ENCODE measurements around the gene GOLT1A.

DNA sequence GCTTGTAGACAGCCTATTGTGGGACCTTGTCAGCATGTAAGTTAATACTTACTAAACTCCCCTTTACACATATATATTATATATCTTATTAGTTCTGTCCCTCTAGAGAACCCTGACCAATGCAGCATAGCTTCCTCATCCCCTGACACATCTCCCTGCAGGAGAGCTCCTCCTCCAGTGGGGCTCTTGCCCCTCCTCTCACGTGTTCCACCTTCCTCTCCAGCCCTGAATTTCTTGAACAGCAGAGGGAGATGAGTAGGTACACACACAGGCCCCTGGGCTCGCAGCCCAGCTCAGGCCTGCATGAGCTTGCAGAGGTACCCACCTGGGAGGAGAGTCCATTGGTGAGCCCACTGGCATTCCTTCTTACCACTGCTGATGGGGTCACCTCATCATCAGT lies 27.3 kb upstream of the GOLT1A start:
- TF ChIP-seq, protein P1, sequence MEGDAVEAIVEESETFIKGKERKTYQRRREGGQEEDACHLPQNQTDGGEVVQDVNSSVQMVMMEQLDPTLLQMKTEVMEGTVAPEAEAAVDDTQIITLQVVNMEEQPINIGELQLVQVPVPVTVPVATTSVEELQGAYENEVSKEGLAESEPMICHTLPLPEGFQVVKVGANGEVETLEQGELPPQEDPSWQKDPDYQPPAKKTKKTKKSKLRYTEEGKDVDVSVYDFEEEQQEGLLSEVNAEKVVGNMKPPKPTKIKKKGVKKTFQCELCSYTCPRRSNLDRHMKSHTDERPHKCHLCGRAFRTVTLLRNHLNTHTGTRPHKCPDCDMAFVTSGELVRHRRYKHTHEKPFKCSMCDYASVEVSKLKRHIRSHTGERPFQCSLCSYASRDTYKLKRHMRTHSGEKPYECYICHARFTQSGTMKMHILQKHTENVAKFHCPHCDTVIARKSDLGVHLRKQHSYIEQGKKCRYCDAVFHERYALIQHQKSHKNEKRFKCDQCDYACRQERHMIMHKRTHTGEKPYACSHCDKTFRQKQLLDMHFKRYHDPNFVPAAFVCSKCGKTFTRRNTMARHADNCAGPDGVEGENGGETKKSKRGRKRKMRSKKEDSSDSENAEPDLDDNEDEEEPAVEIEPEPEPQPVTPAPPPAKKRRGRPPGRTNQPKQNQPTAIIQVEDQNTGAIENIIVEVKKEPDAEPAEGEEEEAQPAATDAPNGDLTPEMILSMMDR (IDR thresholded peaks at IDR 0.05) = no peak
- TF ChIP-seq POLR2A (IDR thresholded peaks at IDR 0.05) = no peak
